Measurements from ENCODE around the gene NLRP1.

NLRP1 gene

GRCh38 chr17:5595831-5596230 lies 11.5 kb upstream of the NLRP1 start:
- DNase-seq (ENCODE audit: low read depth), result no peak
- no peak for TF ChIP-seq CTCF (IDR thresholded peaks at IDR 0.05; ENCODE audit: low read depth, low read length, missing control alignments)
- no peak overlapping the region for H3K4me3 ChIP-seq (ENCODE audit: low read depth, low read length)
- in situ Hi-C loops (cut with HindIII; ENCODE audit: low sequenced_read_pairs), result loop anchor here (5.0 kb wide), 1 partner anchor 821 kb away; no protein-coding TSS in a partner anchor

- in situ Hi-C loops (cut with HindIII; ENCODE audit: low sequenced_read_pairs), result no loop called here
- TF ChIP-seq CTCF (IDR thresholded peaks at IDR 0.05; ENCODE audit: low read depth, low read length, missing control alignments), result peak; percentile 43
- DNase-seq (ENCODE audit: low read depth), result peak; percentile 45
- H3K4me3 ChIP-seq (ENCODE audit: low read depth, low read length), result no peak overlapping the region
These were observed 8.1 kb upstream of the NLRP1 start for GRCh38 chr17:5592382-5592781.

GRCh38 chr17:5591966-5592365 lies 7.7 kb upstream of the NLRP1 start:
- no peak for DNase-seq (ENCODE audit: low read depth)
- in situ Hi-C loops (cut with HindIII; ENCODE audit: low sequenced_read_pairs), result no loop called here
- H3K4me3 ChIP-seq (ENCODE audit: low read depth, low read length), result no peak overlapping the region
- no peak for TF ChIP-seq CTCF (IDR thresholded peaks at IDR 0.05; ENCODE audit: low read depth, low read length, missing control alignments)

- in situ Hi-C loops (cut with HindIII; ENCODE audit: low sequenced_read_pairs), result no loop called here
- DNase-seq (ENCODE audit: low read depth), result no peak
- no peak for TF ChIP-seq CTCF (IDR thresholded peaks at IDR 0.05; ENCODE audit: low read depth, low read length, missing control alignments)
- H3K4me3 ChIP-seq (ENCODE audit: low read depth, low read length), result no peak overlapping the region
These were observed 4.3 kb upstream of the NLRP1 start for GRCh38 chr17:5588584-5588983.

- H3K4me3 ChIP-seq (ENCODE audit: low read depth, low read length), result no peak overlapping the region
- in situ Hi-C loops (cut with HindIII; ENCODE audit: low sequenced_read_pairs), result no loop called here
- TF ChIP-seq CTCF (IDR thresholded peaks at IDR 0.05; ENCODE audit: low read depth, low read length, missing control alignments), result peak; percentile 87
- DNase-seq (ENCODE audit: low read depth), result peak; percentile 70
These were observed 3.2 kb upstream of the NLRP1 start for GRCh38 chr17:5587438-5588032.

- no peak overlapping the region for H3K4me3 ChIP-seq (ENCODE audit: low read depth, low read length)
- no peak for TF ChIP-seq CTCF (IDR thresholded peaks at IDR 0.05; ENCODE audit: low read depth, low read length, missing control alignments)
- in situ Hi-C loops (cut with HindIII; ENCODE audit: low sequenced_read_pairs), result no loop called here
- DNase-seq (ENCODE audit: low read depth), result no peak
These were observed 1.7 kb upstream of the NLRP1 start for GRCh38 chr17:5585836-5586521.
